ENCODE measurements around the gene NCOA4.
"Not testable (repeated sequence)": the region's sequence is repeated elsewhere in the genome, so short reads cannot be mapped to it uniquely, and the experiment has no call there.

The NCOA4 gene

DNA sequence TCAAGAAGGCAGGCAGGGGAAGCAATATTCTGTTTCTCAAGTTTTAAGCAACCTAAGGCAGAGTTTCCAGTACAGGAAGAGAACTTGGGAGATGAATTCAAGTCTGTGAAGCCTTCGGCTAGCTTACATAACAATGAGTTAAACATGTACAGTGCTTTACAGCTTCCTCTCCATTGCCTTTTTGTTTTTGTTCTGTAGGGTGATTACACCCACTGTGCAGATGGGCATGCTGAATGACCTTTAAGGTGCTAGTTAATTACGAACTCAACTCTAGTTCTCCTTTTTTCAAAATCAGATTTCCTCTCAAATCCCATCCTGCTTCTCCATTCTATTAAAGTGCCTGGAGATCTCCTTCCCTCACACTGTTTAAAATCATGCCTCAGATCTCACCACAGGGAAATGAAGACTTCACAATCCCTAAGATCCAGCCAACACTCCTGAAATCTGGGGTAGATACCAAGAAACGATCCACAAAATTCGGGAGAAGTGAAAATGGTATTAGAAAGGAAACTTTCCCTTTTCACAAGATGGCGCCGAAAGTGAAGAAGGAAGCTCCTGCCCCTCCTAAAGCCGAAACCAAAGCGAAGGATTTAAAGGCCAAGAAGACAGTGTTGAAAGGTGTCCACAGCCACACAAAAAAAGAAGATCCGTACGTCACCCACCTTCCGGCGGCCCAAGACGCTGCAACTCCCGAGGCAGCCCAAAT lies 32.5 kb upstream of the NCOA4 start:
- ATAC-seq (ENCODE audit: low read depth), result no peak
- Mint-ChIP-seq H3K36me3 (no peaks in the 10 kb centered on the region), H3K27ac (no peak overlapping the region), H3K4me1 (no peaks in the 10 kb centered on the region), H3K27me3 (peaks cover 10% of the 10 kb centered on the region), H3K9me3 (no peaks in the 10 kb centered on the region), H3K4me3 (no peak overlapping the region)
- DNase-seq (ENCODE audit: low spot score in 2 of 2), result no peak

DNA sequence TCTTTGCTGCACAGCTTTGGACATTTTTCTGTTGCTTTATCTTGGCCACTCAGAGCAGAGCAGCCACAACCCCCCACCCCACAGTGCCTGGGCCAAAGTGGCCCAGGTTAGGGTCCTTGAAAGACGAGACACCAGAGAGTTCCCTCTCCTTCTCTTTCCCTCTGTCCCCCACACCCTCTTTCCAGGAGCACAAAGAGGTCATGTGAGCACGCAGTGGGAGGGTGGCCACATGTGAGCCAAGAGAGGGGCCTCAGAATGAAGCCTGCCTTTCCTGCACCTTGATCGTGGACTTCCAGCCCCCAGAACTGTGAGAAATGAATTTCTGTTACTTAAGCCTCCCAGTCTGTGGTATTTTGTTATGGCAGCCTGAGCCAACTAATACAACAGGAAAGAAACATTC lies 30.3 kb upstream of the NCOA4 start:
- peaks cover 7% of the 10 kb centered on the region for H3K9me3 Mint-ChIP-seq
- peaks cover 2% of the 10 kb centered on the region for H3K36me3 Mint-ChIP-seq
- no peaks in the 10 kb centered on the region for H3K4me1 Mint-ChIP-seq
- ATAC-seq (ENCODE audit: low read depth), result no peak
- no peak overlapping the region for H3K27ac Mint-ChIP-seq
- no peak overlapping the region for H3K4me3 Mint-ChIP-seq
- H3K27me3 Mint-ChIP-seq, result peaks cover 11% of the 10 kb centered on the region
- no peak for DNase-seq (ENCODE audit: low spot score in 2 of 2)

DNA sequence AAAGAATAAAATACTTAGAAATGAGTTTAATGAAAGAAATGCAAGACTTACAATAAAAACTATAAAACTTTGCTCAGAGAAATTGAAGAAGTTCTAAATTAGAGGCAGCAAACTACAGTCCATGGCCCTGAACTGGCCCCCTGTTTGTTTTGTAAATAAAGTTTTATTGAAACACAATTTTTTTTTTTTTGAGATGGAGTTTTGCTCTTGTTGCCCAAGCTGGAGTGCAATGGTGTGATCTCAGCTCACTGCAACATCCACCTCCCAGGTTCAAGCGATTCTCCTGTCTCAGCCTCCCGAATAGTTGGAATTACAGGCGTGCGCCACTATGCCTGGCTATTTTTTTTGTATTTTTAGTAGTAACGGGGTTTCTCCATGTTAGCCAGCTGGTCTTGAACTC lies 27.5 kb upstream of the NCOA4 start:
- H3K4me3 Mint-ChIP-seq; ATAC-seq (ENCODE audit: low read depth); H3K9me3 Mint-ChIP-seq; H3K27me3 Mint-ChIP-seq; H3K27ac Mint-ChIP-seq; H3K36me3 Mint-ChIP-seq; H3K4me1 Mint-ChIP-seq; DNase-seq (ENCODE audit: low spot score in 2 of 2): not testable (repeated sequence)

DNA sequence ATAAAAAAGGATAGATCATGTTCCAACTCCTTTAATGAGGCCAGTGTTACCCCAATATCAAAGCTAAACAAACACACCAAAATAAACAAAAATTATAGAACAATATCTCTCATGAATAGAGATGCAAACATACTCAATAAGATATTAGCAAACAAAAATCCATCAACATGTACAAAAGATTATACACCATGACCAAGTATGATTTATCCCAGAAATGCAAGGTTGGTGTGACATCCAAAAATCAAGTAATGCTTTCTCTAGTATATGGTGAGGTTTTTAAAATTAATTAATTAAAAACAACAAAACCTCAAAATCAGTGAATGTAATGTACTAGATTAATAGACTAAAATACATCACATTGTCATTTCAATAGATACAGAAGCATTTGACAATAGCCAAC lies 26.6 kb upstream of the NCOA4 start:
- Mint-ChIP-seq H3K4me3 (no peak overlapping the region), H3K9me3 (peaks cover 7% of the 10 kb centered on the region), H3K27me3 (peaks cover 5% of the 10 kb centered on the region), H3K36me3 (peaks cover 3% of the 10 kb centered on the region), H3K27ac (no peak overlapping the region), H3K4me1 (no peaks in the 10 kb centered on the region)
- ATAC-seq (ENCODE audit: low read depth), result no peak
- DNase-seq (ENCODE audit: low spot score in 2 of 2), result no peak

DNA sequence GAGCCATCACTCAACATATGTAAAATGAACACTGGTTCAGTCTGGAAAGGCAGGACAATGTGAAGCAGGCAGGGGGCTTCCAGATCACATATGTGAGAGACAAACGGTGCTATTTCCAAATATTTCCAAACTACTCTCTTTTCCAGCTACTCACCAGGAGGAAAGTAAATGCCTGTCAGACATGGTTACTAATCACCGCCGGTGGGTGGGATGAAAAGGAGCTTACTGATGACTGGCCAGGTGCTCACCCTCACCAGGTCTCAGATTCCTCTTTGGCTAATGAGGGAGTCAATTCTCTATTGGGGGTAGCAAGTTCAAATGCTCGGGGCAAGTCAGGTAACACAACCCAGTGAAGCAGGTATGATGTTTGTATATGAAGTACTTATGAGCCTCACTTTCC lies 25.3 kb upstream of the NCOA4 start:
- Mint-ChIP-seq H3K27me3 (peaks cover 8% of the 10 kb centered on the region), H3K4me1 (no peaks in the 10 kb centered on the region), H3K27ac (no peak overlapping the region), H3K9me3 (peaks cover 7% of the 10 kb centered on the region), H3K4me3 (no peak overlapping the region), H3K36me3 (peaks cover 3% of the 10 kb centered on the region)
- DNase-seq (ENCODE audit: low spot score in 2 of 2) (no peak), ATAC-seq (ENCODE audit: low read depth) (no peak)

DNA sequence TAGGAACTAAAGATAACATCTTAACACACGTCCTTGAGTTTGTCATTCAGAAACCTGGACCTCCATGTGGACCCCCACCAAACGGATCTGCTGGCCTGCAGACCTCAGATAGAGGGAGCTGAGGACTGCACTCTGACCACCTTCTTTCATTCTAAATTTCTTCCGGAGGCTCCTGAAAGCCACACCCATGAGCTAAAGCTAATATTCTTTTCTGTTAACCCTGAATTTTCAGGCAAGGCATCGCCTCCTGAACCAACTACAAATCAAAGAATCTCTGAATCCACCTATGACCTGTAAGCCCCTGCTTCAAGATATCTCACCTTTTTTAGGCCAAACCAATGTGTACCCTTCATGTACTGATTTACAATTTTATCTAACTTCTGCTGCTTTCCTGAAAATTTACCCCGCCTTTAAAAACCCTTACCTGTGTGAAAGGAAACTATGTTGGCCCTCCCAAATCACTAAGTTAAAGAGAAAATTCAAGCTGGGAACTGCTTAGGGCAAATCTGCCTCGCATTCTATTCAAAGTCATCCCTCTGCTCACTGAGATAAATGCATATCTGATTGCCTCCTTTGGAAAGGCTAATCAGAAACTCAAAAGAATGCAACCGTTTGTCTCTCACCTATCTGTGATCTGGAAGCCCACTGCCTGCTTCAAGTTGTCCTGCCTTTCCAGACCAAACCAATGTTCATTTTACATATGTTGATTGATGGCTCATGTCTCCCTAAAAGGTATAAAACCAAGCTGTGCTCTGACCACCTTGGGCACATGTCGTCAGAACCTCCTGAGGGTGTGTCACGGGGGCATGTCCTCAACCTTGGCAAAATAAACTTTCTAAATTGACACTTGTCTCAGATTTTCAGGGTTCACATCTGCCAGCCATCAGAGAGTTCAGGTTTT lies 23.4 kb upstream of the NCOA4 start:
- Mint-ChIP-seq H3K4me1 (no peaks in the 10 kb centered on the region), H3K27ac (no peak overlapping the region), H3K9me3 (peaks cover 7% of the 10 kb centered on the region), H3K27me3 (peaks cover 8% of the 10 kb centered on the region), H3K4me3 (no peak overlapping the region), H3K36me3 (peaks cover 3% of the 10 kb centered on the region)
- no peak for ATAC-seq (ENCODE audit: low read depth)
- DNase-seq (ENCODE audit: low spot score in 2 of 2), result no peak

DNA sequence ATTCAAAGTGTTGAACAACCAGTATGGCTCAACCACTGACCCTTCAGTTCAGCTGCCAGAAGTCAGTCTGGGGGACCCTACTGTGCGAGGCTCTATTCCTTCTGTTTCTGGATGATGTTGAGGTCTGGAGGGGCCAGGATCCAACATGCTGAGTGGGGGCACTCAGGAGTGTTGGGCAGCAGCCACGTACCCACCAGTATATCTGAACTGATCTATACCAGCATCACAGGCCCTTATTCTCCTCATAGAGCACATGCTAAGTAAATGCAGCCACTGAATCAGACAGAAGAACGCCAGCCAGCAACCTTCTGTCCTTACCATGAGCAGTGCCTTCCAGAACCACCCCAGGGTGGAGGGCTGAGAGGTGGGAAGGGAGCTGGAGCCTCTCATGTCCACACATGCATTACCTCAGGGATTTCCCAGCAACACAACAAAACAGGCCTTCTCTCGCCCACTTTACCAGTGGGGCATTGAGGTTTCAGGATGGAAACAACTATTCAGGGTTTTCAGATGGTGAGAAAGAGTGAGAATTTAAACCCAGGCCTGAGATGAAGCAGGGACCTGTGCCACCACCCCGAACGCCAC lies 22.5 kb upstream of the NCOA4 start:
- Mint-ChIP-seq H3K9me3 (peaks cover 7% of the 10 kb centered on the region), H3K36me3 (peaks cover 3% of the 10 kb centered on the region), H3K4me3 (no peak overlapping the region), H3K27me3 (peaks cover 8% of the 10 kb centered on the region), H3K4me1 (no peaks in the 10 kb centered on the region), H3K27ac (no peak overlapping the region)
- DNase-seq (ENCODE audit: low spot score in 2 of 2) (no peak), ATAC-seq (ENCODE audit: low read depth) (no peak)

DNA sequence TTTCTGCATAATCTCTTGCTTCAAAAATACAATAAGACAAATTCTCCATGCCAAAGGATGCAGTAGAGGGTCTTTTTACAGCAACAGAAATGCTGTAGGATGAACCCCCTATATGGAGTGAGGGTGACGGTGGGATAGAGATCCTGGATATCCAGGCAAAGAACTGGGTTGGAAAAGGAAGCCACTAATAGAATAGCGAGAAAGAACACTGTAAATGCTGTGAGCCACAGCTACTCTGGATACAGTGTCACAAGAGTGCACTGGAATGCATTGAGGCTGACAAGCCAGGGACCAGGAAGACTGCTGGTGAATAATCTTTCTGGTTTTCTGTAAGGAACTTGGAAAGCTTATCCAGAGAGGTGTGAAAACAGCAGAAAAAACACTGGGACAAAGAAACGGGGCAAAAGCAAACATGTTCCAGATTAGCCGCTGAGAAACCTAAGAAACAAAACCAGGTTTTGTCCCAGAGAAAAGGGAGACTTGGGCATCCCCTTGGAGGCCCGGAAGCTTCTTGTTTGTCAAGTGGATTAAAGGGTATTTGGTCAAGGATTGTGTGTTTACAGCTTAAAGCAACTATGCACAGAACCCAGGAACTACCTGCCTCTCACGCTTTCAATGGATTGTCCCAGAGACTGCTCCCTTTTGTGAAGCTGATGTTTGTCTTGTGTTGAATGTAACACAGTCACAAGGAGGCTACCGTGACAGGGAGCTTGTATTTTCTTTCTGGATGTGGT lies 21.8 kb upstream of the NCOA4 start:
- H3K36me3 Mint-ChIP-seq, result peaks cover 3% of the 10 kb centered on the region

DNA sequence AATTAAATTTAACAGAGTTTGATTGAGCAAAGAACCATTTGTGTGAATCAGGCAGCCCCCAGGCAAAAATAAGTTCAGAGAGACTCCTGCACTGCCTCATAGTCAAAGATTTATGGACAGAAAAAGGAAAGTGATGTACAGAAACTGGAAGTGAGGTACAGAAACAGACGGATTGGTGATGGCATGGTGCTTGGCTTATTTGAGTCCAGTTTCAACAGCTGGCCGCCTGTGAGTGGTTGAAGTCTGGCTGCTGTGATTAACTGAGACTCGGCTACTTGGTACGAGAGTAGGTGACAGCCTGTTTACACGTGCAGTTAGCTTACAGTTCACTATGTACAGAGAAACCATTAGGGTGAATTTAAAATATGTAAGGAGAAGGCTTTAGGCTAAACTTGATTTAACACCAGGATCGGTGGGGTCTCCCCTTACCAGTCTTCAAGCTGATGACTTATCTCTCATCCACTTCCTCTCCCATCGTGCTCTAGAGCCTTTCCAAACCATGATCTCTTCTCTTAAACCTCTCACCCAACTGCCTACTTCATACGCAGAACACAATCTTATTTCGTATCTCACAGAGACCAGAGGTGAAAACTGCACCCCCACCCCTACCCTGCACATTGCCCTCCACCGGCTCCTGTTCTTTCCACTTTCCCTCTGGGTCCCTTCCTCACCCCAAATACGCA lies 20.7 kb upstream of the NCOA4 start:
- ATAC-seq (ENCODE audit: low read depth), result no peak
- H3K4me3 Mint-ChIP-seq, result no peak overlapping the region
- no peak for DNase-seq (ENCODE audit: low spot score in 2 of 2)
- no peaks in the 10 kb centered on the region for H3K9me3 Mint-ChIP-seq
- H3K27me3 Mint-ChIP-seq, result peaks cover 11% of the 10 kb centered on the region
- no peaks in the 10 kb centered on the region for H3K4me1 Mint-ChIP-seq
- no peak overlapping the region for H3K27ac Mint-ChIP-seq
- peaks cover 1% of the 10 kb centered on the region for H3K36me3 Mint-ChIP-seq

More for the DNA sequence above, 21.8 kb upstream of the NCOA4 start:
- ATAC-seq (ENCODE audit: low read depth), result no peak
- DNase-seq (ENCODE audit: low spot score in 2 of 2), result no peak
- H3K27me3 Mint-ChIP-seq, result peaks cover 10% of the 10 kb centered on the region
- no peaks in the 10 kb centered on the region for H3K4me1 Mint-ChIP-seq
- H3K9me3 Mint-ChIP-seq, result peaks cover 4% of the 10 kb centered on the region
- no peak overlapping the region for H3K4me3 Mint-ChIP-seq
- H3K27ac Mint-ChIP-seq, result no peak overlapping the region

DNA sequence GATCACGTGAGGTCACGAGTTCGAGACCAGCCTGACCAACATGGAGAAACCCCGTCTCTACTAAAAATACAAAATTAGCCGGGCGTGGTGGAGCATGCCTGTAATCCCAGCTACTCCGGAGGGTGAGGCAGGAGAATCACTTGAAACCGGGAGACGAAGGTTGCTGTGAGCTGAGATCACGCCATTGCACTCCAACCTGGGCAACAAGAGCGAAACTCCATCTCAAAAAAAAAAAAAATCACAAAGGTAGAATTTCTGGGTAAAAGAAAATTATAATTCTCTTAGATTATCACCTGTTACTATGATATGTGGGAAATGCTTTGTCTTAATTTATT lies 19.0 kb upstream of the NCOA4 start:
- not testable (repeated sequence) for H3K4me3 Mint-ChIP-seq; H3K27me3 Mint-ChIP-seq; ATAC-seq (ENCODE audit: low read depth); H3K4me1 Mint-ChIP-seq; H3K9me3 Mint-ChIP-seq; H3K36me3 Mint-ChIP-seq; H3K27ac Mint-ChIP-seq; DNase-seq (ENCODE audit: low spot score in 2 of 2)

DNA sequence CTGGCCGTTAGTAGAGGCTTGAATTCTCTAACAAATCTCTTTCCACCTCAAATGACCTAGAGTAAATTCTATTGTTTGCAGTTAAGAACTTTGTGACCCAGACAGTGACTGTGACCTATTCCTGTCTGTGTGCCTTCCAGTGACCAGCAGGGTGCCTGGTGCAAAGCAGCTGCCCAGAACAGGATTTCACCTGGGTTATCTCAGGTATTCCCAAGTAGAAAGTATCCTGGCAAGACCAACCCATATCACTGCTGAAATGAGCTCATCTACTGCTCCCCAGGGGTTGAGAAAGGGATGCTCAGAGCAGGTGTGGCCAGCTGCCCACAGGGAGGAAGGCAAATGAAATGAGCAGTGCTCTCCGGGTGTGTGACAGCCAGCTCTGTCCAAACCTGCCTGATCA lies 17.7 kb upstream of the NCOA4 start:
- ATAC-seq (ENCODE audit: low read depth), result no peak
- H3K36me3 Mint-ChIP-seq, result no peaks in the 10 kb centered on the region
- no peak overlapping the region for H3K27ac Mint-ChIP-seq
- DNase-seq (ENCODE audit: low spot score in 2 of 2), result no peak
- no peaks in the 10 kb centered on the region for H3K4me1 Mint-ChIP-seq
- H3K9me3 Mint-ChIP-seq, result no peaks in the 10 kb centered on the region
- H3K27me3 Mint-ChIP-seq, result peaks cover 10% of the 10 kb centered on the region
- no peak overlapping the region for H3K4me3 Mint-ChIP-seq

DNA sequence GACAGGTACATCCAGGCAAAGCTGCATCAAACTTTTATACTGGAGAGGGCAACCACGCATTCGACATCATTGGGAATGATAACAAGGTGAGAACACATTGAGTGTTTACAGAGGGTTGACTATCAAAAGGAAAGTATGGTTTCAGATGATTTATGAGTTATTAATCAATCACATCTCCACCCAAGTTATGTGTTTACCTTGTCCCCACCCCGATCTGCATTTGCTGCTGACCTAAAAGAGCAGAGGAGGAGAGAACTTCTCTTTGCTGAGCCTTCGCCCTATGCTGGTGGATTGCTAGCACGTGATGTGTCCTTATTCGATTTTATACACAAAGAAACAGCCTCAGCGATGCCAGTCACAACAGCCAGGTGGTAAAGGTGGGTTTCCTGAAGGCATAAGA lies 15.8 kb upstream of the NCOA4 start, which contains the start of gene MSMB:
Gene MSMB (minus strand): TSS at position 9 of the 400 bp plus-strand sequence. CDS start 32 bp downstream, outside the sequence.
- no peak within 1 kb of the TSS for H3K27ac Mint-ChIP-seq
- no peak for DNase-seq (ENCODE audit: low spot score in 2 of 2)

DNA sequence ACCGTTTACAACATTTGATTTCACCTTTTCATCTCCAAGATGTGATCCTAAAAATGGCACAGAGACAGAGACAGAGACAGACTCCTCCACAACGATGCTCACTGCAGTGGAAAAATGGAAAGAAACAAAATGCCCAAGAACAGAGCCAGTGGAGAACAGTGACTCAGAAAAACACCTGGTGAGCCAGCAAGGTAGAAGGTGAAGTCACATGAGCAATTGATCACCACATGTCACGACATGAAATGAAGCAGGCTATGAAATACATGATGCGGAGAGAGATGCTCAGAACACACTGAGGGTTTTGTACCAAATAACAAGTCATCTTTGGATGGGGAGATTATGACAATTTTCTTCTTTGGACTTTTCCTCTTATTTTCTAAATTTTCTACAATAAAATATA lies 12.1 kb upstream of the NCOA4 start:
- Mint-ChIP-seq H3K27ac (no peak overlapping the region), H3K9me3 (no peaks in the 10 kb centered on the region), H3K4me3 (no peak overlapping the region), H3K4me1 (no peaks in the 10 kb centered on the region), H3K36me3 (no peaks in the 10 kb centered on the region), H3K27me3 (peaks cover 14% of the 10 kb centered on the region)
- DNase-seq (ENCODE audit: low spot score in 2 of 2) (no peak), ATAC-seq (ENCODE audit: low read depth) (no peak)

More for the DNA sequence above, 15.8 kb upstream of the NCOA4 start, which contains the start of gene MSMB:
- no peaks in the 10 kb centered on the region for H3K36me3 Mint-ChIP-seq
- no peak within 1 kb of the TSS for H3K4me3 Mint-ChIP-seq
- H3K9me3 Mint-ChIP-seq, result no peaks in the 10 kb centered on the region
- H3K4me1 Mint-ChIP-seq, result no peaks in the 10 kb centered on the region
- no peak for ATAC-seq (ENCODE audit: low read depth)
- peaks cover 11% of the 10 kb centered on the region for H3K27me3 Mint-ChIP-seq

All from memory B cell (primary cell).